Neural crest cell (in vitro differentiated cells): ENCODE measurements around the gene ETNK2. TPM values are rescaled to one million over a fixed set of nuclear protein-coding genes. Genes with fewer than 3 reads are reported as not detected.
A peak's percentile ranks its signal among the peaks of the same experiment; 100 is the strongest.

ENCODE experiments used
- DNase-seq: peaks from one replicate; pipeline ENCODE4 v3.0.0; 2021; ENCODE audit warnings: low read depth, mixed read lengths, low spot score
- H3K27ac Mint-ChIP-seq: one replicate; pipeline ENCODE4 v1.8.0; 2021; ENCODE audit warnings: mild to moderate bottlenecking, mixed read lengths; ENCODE audit not compliant: unreplicated experiment
- H3K27me3 Mint-ChIP-seq: 2 replicates; pipeline ENCODE4 v1.8.0; 2021; ENCODE audit warnings: low read depth, mild to moderate bottlenecking, mixed read lengths
- H3K36me3 Mint-ChIP-seq: 2 replicates; pipeline ENCODE4 v1.8.0; 2021; ENCODE audit warnings: low read depth, mild to moderate bottlenecking, mixed read lengths
- H3K4me1 Mint-ChIP-seq: 2 replicates; pipeline ENCODE4 v1.8.0; 2021; ENCODE audit warnings: mixed read lengths
- H3K4me3 Mint-ChIP-seq: one replicate; pipeline ENCODE4 v1.8.0; 2021; ENCODE audit warnings: mild to moderate bottlenecking, mixed read lengths
- H3K9me3 Mint-ChIP-seq: 2 replicates; pipeline ENCODE4 v1.8.0; 2021; ENCODE audit warnings: mixed read lengths
- total RNA-seq: library from RNA; stranded (reverse); gene quantifications from 2 replicates; pipeline ENCODE4 v1.2.1, GENCODE V29; 2021
- TF ChIP-seq, protein P1 (sequence below): fragments of 200-600 bp; sonication (generic); conservative IDR thresholded peaks from 2 replicates; pipeline ENCODE4 v1.5.0; 2021; ENCODE audit warnings: antibody characterized with exemption, mild to moderate bottlenecking

ETNK2 gene
- total RNA-seq, 1 donor from 2014 or later = 14.5 TPM

- DNase-seq = no peak
- H3K9me3 Mint-ChIP-seq = peaks cover 4% of the 10 kb centered on the region
- H3K4me1 Mint-ChIP-seq = no peaks in the 10 kb centered on the region
- H3K27ac Mint-ChIP-seq = no peak within 1 kb of the TSS
- H3K4me3 Mint-ChIP-seq = no peak within 1 kb of the TSS
- H3K36me3 Mint-ChIP-seq = no peaks in the 10 kb centered on the region
- H3K27me3 Mint-ChIP-seq = peaks cover 13% of the 10 kb centered on the region
- TF ChIP-seq, protein P1, sequence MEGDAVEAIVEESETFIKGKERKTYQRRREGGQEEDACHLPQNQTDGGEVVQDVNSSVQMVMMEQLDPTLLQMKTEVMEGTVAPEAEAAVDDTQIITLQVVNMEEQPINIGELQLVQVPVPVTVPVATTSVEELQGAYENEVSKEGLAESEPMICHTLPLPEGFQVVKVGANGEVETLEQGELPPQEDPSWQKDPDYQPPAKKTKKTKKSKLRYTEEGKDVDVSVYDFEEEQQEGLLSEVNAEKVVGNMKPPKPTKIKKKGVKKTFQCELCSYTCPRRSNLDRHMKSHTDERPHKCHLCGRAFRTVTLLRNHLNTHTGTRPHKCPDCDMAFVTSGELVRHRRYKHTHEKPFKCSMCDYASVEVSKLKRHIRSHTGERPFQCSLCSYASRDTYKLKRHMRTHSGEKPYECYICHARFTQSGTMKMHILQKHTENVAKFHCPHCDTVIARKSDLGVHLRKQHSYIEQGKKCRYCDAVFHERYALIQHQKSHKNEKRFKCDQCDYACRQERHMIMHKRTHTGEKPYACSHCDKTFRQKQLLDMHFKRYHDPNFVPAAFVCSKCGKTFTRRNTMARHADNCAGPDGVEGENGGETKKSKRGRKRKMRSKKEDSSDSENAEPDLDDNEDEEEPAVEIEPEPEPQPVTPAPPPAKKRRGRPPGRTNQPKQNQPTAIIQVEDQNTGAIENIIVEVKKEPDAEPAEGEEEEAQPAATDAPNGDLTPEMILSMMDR = no peak
These were observed 14.4 kb upstream of the ETNK2 start, which contains the start of gene REN for GRCh38 chr1:204166219-204166618. REN (minus strand) TSS chr1:204166337; CDS start chr1:204166293, 44 bp downstream.

DNA sequence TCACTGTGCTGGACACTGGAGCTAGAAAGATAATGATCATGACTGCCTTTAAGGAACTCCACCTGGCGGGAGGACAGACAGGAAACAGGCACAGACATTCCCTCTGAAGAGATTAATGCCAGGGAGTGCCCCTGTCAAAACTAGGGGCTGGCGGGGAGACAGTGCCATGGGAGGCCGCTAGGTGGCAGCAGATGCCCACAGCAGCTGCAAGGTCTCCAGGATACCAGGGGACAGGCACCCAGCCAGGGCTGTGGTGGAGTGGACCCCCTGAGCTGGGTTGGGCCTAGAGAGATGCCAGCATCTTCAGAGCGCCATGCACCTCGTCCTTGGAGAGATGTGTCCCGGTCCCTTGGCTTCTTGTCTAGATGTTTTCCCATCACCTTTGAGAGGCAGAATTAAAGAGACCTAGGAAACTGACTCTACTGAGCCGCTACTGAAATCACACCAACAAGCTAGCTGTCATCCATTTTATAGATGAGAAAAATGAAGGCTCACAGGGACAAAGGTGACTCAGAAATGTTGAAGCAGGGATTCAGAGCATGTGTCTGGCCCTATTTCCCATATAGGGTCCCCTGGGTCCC, 10.7 kb upstream of the ETNK2 start:
- TF ChIP-seq, protein P1 = peak; percentile 100
- Mint-ChIP-seq H3K4me3 (peak overlapping the region; percentile 58), H3K27me3 (peaks cover 21% of the 10 kb centered on the region), H3K4me1 (peaks cover 6% of the 10 kb centered on the region), H3K27ac (peak overlapping the region; percentile 88), H3K9me3 (no peaks in the 10 kb centered on the region), H3K36me3 (no peaks in the 10 kb centered on the region)
- peak; percentile 85 for DNase-seq

DNA sequence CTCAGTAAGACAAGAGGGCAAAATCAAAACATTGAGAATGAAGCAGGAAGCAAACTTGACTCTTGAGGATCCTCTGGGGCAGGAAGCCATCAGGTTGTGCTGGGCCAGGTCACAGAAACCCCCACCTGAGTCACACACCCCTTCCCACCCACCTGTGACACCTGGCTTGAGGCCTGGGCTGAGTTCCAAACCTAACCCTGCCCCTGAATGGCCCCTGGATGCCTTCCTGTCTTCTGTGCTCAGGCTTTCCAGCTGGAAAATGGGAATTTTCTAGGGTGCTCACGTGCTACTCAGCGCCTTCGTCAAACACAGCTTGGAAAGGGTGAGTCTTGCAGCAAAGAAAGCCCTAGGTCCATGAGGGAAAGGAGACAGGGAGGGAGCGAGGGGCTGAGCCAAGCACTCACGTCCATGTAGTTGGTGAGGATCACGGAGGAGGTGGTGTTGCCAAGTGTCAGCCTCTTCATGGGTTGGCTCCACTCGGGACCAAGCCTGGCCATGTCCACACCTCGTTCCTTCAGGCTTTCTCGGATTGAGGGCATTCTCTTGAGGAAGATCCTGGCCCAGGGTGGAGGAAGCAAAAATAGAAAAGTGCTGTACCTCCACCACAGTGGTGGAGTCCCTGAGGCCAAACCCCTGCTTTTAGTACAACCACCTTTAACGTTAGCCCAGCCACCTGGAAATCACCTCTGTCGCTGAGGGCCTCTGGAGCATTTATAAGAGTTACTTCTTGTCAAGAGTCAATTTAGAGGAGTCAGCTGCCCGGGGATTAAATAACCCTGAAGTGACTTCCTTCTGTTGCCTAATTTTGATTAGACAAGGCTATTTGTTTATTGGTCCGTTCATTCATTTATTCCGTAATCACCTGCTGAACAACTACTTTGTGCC, 10.0 kb upstream of the ETNK2 start:
- H3K4me1 Mint-ChIP-seq = peaks cover 6% of the 10 kb centered on the region
- peak overlapping the region; percentile 88 for H3K27ac Mint-ChIP-seq
- H3K27me3 Mint-ChIP-seq = peaks cover 23% of the 10 kb centered on the region
- no peak for DNase-seq
- TF ChIP-seq, protein P1 = no peak
- peak overlapping the region; percentile 58 for H3K4me3 Mint-ChIP-seq
- no peaks in the 10 kb centered on the region for H3K9me3 Mint-ChIP-seq
- no peaks in the 10 kb centered on the region for H3K36me3 Mint-ChIP-seq

- Mint-ChIP-seq H3K4me3 (no peak overlapping the region), H3K9me3 (no peaks in the 10 kb centered on the region), H3K27ac (peak overlapping the region; percentile 51), H3K4me1 (peaks cover 6% of the 10 kb centered on the region), H3K36me3 (no peaks in the 10 kb centered on the region), H3K27me3 (peaks cover 26% of the 10 kb centered on the region)
- DNase-seq = no peak
- TF ChIP-seq, protein P1 = no peak
These were observed 6.1 kb upstream of the ETNK2 start for GRCh38 chr1:204157962-204158361.

DNA sequence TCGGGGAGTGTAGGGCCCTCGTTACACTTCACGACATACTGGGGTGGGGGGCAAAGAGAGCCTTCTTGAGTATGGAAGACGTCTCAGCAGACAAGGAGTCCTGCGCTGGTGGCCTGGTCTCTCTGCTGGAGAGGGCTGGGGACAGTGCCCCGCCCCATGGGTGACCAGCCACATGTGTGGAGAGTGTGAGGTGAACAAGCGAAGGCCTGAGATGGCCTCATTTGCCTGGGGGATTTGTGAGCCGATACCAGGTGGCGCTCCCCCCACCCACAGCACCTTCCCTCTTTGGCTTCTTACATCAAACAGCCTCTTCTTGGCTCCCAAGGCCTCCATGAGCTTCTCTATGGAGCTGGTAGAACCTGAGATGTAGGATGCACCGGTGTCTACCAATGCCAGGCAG, 4.0 kb upstream of the ETNK2 start:
- TF ChIP-seq, protein P1 = no peak
- Mint-ChIP-seq H3K9me3 (no peaks in the 10 kb centered on the region), H3K27me3 (peaks cover 19% of the 10 kb centered on the region), H3K4me1 (peaks cover 6% of the 10 kb centered on the region), H3K4me3 (no peak overlapping the region), H3K27ac (no peak overlapping the region), H3K36me3 (no peaks in the 10 kb centered on the region)
- DNase-seq = no peak
